ENCODE measurements around the gene PHF14. TPM values are rescaled to one million over a fixed set of nuclear protein-coding genes. Genes with fewer than 3 reads are reported as not detected.

The PHF14 gene
- total RNA-seq, 1 experiment from 2014 or later, result 109 TPM

- Histone ChIP-seq H3K4me3 (no peak overlapping the region), H3K36me3 (peaks cover 27% of the 10 kb centered on the region), H3K4me1 (no peaks in the 10 kb centered on the region), H3K27me3 (no peaks in the 10 kb centered on the region), H3K9me3 (replicated peaks) (no peaks in the 10 kb centered on the region), H3K27ac (no peak overlapping the region)
- DNase-seq, result no peak
These were observed 146.5 kb downstream of the PHF14 start for GRCh38 chr7:11120068-11120664.

GRCh38 chr7:11120675-11121220, 147.1 kb downstream of the PHF14 start:
- H3K27me3 ChIP-seq, result no peaks in the 10 kb centered on the region
- DNase-seq, result no peak
- H3K4me3 ChIP-seq, result no peak overlapping the region
- no peaks in the 10 kb centered on the region for H3K4me1 ChIP-seq
- H3K36me3 ChIP-seq, result peaks cover 27% of the 10 kb centered on the region
- no peaks in the 10 kb centered on the region for H3K9me3 ChIP-seq (replicated peaks)
- H3K27ac ChIP-seq, result no peak overlapping the region

- Histone ChIP-seq H3K4me1 (peaks cover 27% of the 10 kb centered on the region), H3K9me3 (replicated peaks) (no peaks in the 10 kb centered on the region), H3K36me3 (peaks cover 6% of the 10 kb centered on the region), H3K27ac (no peak overlapping the region), H3K27me3 (no peaks in the 10 kb centered on the region), H3K4me3 (no peak overlapping the region)
- DNase-seq, result no peak
These were observed 151.3 kb downstream of the PHF14 start for GRCh38 chr7:11124856-11125559.

GRCh38 chr7:11127114-11127785, 153.6 kb downstream of the PHF14 start:
- Histone ChIP-seq H3K27ac (no peak overlapping the region), H3K4me1 (peaks cover 45% of the 10 kb centered on the region), H3K9me3 (replicated peaks) (no peaks in the 10 kb centered on the region), H3K27me3 (no peaks in the 10 kb centered on the region), H3K4me3 (no peak overlapping the region), H3K36me3 (peaks cover 12% of the 10 kb centered on the region)
- peak in 1 of 2 experiments; percentile 22 for DNase-seq

GRCh38 chr7:11127988-11128387, 154.3 kb downstream of the PHF14 start:
- no peak for DNase-seq
- no peak overlapping the region for H3K4me3 ChIP-seq

GRCh38 chr7:11128498-11128897, 154.8 kb downstream of the PHF14 start:
- H3K9me3 ChIP-seq (replicated peaks), result no peaks in the 10 kb centered on the region
- no peaks in the 10 kb centered on the region for H3K27me3 ChIP-seq
- H3K27ac ChIP-seq, result peak overlapping the region; percentile 83; the same call in 1 of the 2 replicates
- H3K4me3 ChIP-seq, result no peak overlapping the region
- peak in 1 of 2 experiments; percentile 15 for DNase-seq
- H3K4me1 ChIP-seq, result peaks cover 50% of the 10 kb centered on the region
- peaks cover 19% of the 10 kb centered on the region for H3K36me3 ChIP-seq

More at GRCh38 chr7:11127988-11128387, 154.3 kb downstream of the PHF14 start:
- H3K9me3 ChIP-seq (replicated peaks), result no peaks in the 10 kb centered on the region
- H3K27ac ChIP-seq, result no peak overlapping the region; the same call in 1 of the 2 replicates
- no peaks in the 10 kb centered on the region for H3K27me3 ChIP-seq
- peaks cover 45% of the 10 kb centered on the region for H3K4me1 ChIP-seq
- H3K36me3 ChIP-seq, result peaks cover 19% of the 10 kb centered on the region

- Histone ChIP-seq H3K9me3 (replicated peaks) (no peaks in the 10 kb centered on the region), H3K27me3 (no peaks in the 10 kb centered on the region), H3K4me3 (no peak overlapping the region), H3K4me1 (peaks cover 55% of the 10 kb centered on the region), H3K27ac (peak overlapping the region; percentile 83), H3K36me3 (peaks cover 23% of the 10 kb centered on the region)
- peak; percentile 86 to 97 for DNase-seq
These were observed 156.3 kb downstream of the PHF14 start for GRCh38 chr7:11130012-11130411.

- Histone ChIP-seq H3K27ac (peak overlapping the region; percentile 83), H3K9me3 (replicated peaks) (no peaks in the 10 kb centered on the region; the same call in 1 of the 2 replicates)
- no peak for DNase-seq
These were observed 156.9 kb downstream of the PHF14 start for GRCh38 chr7:11130601-11131000.

GRCh38 chr7:11133436-11133959, 159.8 kb downstream of the PHF14 start:
- no peaks in the 10 kb centered on the region; the same call in 1 of the 2 replicates for H3K9me3 ChIP-seq (replicated peaks)
- H3K4me3 ChIP-seq, result no peak overlapping the region
- H3K36me3 ChIP-seq, result peaks cover 36% of the 10 kb centered on the region
- no peaks in the 10 kb centered on the region for H3K27me3 ChIP-seq
- peaks cover 42% of the 10 kb centered on the region for H3K4me1 ChIP-seq
- H3K27ac ChIP-seq, result no peak overlapping the region
- DNase-seq, result peak in 1 of 2 experiments; percentile 37

More at GRCh38 chr7:11130601-11131000, 156.9 kb downstream of the PHF14 start:
- Histone ChIP-seq H3K4me3 (no peak overlapping the region), H3K27me3 (no peaks in the 10 kb centered on the region), H3K4me1 (peaks cover 55% of the 10 kb centered on the region), H3K36me3 (peaks cover 29% of the 10 kb centered on the region)

- H3K9me3 ChIP-seq (replicated peaks), result no peaks in the 10 kb centered on the region; the same call in 1 of the 2 replicates
- no peak overlapping the region for H3K27ac ChIP-seq
- DNase-seq, result no peak
- peaks cover 45% of the 10 kb centered on the region for H3K36me3 ChIP-seq
- no peak overlapping the region for H3K4me3 ChIP-seq
- H3K4me1 ChIP-seq, result peaks cover 23% of the 10 kb centered on the region
- H3K27me3 ChIP-seq, result no peaks in the 10 kb centered on the region
These were observed 161.9 kb downstream of the PHF14 start for GRCh38 chr7:11135573-11135972.

- peaks cover 20% of the 10 kb centered on the region for H3K36me3 ChIP-seq
- no peaks in the 10 kb centered on the region for H3K9me3 ChIP-seq (replicated peaks)
- no peaks in the 10 kb centered on the region for H3K4me1 ChIP-seq
- no peak for DNase-seq
- no peaks in the 10 kb centered on the region for H3K27me3 ChIP-seq
- no peak overlapping the region for H3K4me3 ChIP-seq
- H3K27ac ChIP-seq, result no peak overlapping the region
These were observed 167.9 kb downstream of the PHF14 start for GRCh38 chr7:11141541-11141940.

GRCh38 chr7:11153694-11154093, 180.0 kb downstream of the PHF14 start:
- no peak overlapping the region for H3K4me3 ChIP-seq
- H3K27ac ChIP-seq, result no peak overlapping the region
- 0 out of 2 replicates have a peak, but pooled peaks cover 7% of the 10 kb centered on the region for H3K36me3 ChIP-seq
- H3K9me3 ChIP-seq (replicated peaks), result no peaks in the 10 kb centered on the region
- no peaks in the 10 kb centered on the region for H3K27me3 ChIP-seq
- H3K4me1 ChIP-seq, result no peaks in the 10 kb centered on the region
- no peak for DNase-seq

- Histone ChIP-seq H3K27me3 (no peaks in the 10 kb centered on the region), H3K36me3 (0 out of 2 replicates have a peak, but pooled peaks cover 2% of the 10 kb centered on the region), H3K4me1 (no peaks in the 10 kb centered on the region), H3K9me3 (replicated peaks) (no peaks in the 10 kb centered on the region), H3K27ac (no peak overlapping the region), H3K4me3 (no peak overlapping the region)
- no peak for DNase-seq
These were observed 182.2 kb downstream of the PHF14 start for GRCh38 chr7:11155883-11156282.

- Histone ChIP-seq H3K4me3 (no peak overlapping the region), H3K36me3 (no peaks in the 10 kb centered on the region), H3K9me3 (replicated peaks) (no peaks in the 10 kb centered on the region), H3K4me1 (no peaks in the 10 kb centered on the region), H3K27me3 (no peaks in the 10 kb centered on the region), H3K27ac (no peak overlapping the region)
- DNase-seq, result no peak
These were observed 187.8 kb downstream of the PHF14 start for GRCh38 chr7:11161499-11161898.
